ENCODE data around the gene WDR75.

DNA sequence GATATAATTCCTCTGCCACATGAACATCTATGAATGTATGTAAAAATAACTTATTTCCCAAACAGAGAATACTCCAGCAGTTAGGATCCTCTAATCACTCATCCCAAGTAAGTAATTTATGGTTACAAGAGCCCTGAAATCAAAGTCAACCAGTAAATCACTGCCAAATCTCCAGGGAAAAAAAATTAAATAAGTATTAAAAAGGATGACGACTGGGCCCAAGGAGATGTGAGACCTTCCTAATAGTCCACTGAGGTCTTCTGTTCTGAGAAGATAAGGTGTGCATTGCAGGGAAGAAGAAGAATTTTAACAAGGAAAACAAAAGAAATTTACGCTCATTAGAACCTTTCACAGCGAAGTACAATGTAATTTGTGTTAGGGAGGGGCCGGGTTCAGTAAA, 28.0 kb upstream of the WDR75 start:
- TF ChIP-seq GATA1 (IDR thresholded peaks at IDR 0.05; ENCODE audit: low read depth, low read length) (no peak), POLR2A (IDR thresholded peaks at IDR 0.05; ENCODE audit: low read length) (no peak)

Data from erythroblast (primary cell).